Midbrain (tissue), 1 donor: ENCODE results near the gene INTS7.

Source experiments
- DNase-seq: peaks from one replicate; lab custom pipeline; 2025; lab: John Stamatoyannopoulos, UW

INTS7 gene

GRCh38 chr1:211908453-211908852, 126.9 kb downstream of the INTS7 start:
- no peak for DNase-seq

- DNase-seq: no peak
These were observed 131.7 kb downstream of the INTS7 start for GRCh38 chr1:211903490-211904245.

GRCh38 chr1:211902624-211903291, 132.6 kb downstream of the INTS7 start:
- no peak for DNase-seq

- DNase-seq: no peak
These were observed 133.4 kb downstream of the INTS7 start for GRCh38 chr1:211901945-211902344.

GRCh38 chr1:211900441-211900840, 134.9 kb downstream of the INTS7 start:
- no peak for DNase-seq

- no peak for DNase-seq
These were observed 138.4 kb downstream of the INTS7 start for GRCh38 chr1:211896958-211897357.

- no peak for DNase-seq
These were observed 140.1 kb downstream of the INTS7 start for GRCh38 chr1:211895126-211895759.

GRCh38 chr1:211894312-211894711, 141.0 kb downstream of the INTS7 start:
- DNase-seq: no peak

- DNase-seq: no peak
These were observed 142.1 kb downstream of the INTS7 start for GRCh38 chr1:211893260-211893659.

- DNase-seq: no peak
These were observed 142.8 kb downstream of the INTS7 start for GRCh38 chr1:211892577-211892976.

- no peak for DNase-seq
These were observed 143.6 kb downstream of the INTS7 start for GRCh38 chr1:211891708-211892107.
